ENCODE measurements around the gene F5. TPM values are rescaled to one million over a fixed set of nuclear protein-coding genes. Genes with fewer than 3 reads are reported as not detected.

F5 gene
- not detected for polyA plus RNA-seq (2013, experiment 1 of 2)
- polyA plus RNA-seq (2013, experiment 2 of 2), result not detected

- H3K27me3 ChIP-seq (ENCODE audit: control insufficient read depth in 1 of 2, insufficient read depth in 1 of 2, low read length in 2 of 2), result peaks cover under 1 to 4% of the 10 kb centered on the region in 2 experiments
- peak; percentile 56 for DNase-seq
- H2AFZ ChIP-seq (ENCODE audit: low read depth, low read length), result no peak within 1 kb of the TSS
Measured at GRCh38 chr1:169586395-169587255, at the start of gene F5. Gene F5 (minus strand): TSS chr1:169586481. CDS start chr1:169586386, 95 bp downstream.

GRCh38 chr1:169634877-169635276 lies 48.6 kb upstream of the F5 start:
- H3K27ac ChIP-seq (ENCODE audit: low read length, poor library complexity, severe bottlenecking), result no peak overlapping the region
- no peak for DNase-seq
- H2BK120ac ChIP-seq (ENCODE audit: low read depth, low read length), result no peak overlapping the region
- no peak overlapping the region for H3K9ac ChIP-seq (ENCODE audit: low read length)
- H2BK12ac ChIP-seq (ENCODE audit: low read length in 2 of 2), result no peak overlapping the region
- H3K4ac ChIP-seq (ENCODE audit: low read depth in 1 of 2, low read length in 2 of 2), result no peak overlapping the region
- H3K79me1 ChIP-seq (replicated peaks; ENCODE audit: low read length, poor library complexity, severe bottlenecking), result no peaks in the 10 kb centered on the region
- no peak overlapping the region for H2BK15ac ChIP-seq (ENCODE audit: low read depth, poor library complexity, severe bottlenecking)
- no peak overlapping the region for H3K23ac ChIP-seq (ENCODE audit: low read length in 2 of 2)
- H3K14ac ChIP-seq (ENCODE audit: low read length in 2 of 2), result no peak overlapping the region
- H3K36me3 ChIP-seq (ENCODE audit: control insufficient read depth in 1 of 2, insufficient read depth in 2 of 2, low read depth in 1 of 2, low read length in 2 of 2), result no peaks in the 10 kb centered on the region
- H3K4me3 ChIP-seq (ENCODE audit: insufficient read depth in 1 of 2, low read depth in 1 of 2, low read length in 2 of 2), result no peak overlapping the region
- no peaks in the 10 kb centered on the region for H3K27me3 ChIP-seq (ENCODE audit: control insufficient read depth in 1 of 2, insufficient read depth in 1 of 2, low read length in 2 of 2)
- H3K4me2 ChIP-seq (ENCODE audit: low read length, poor library complexity, severe bottlenecking), result no peak overlapping the region
- WGBS, result no CpG with 5 or more reads among the region's 1 CpG
- peaks cover 39% of the 10 kb centered on the region for H3K9me3 ChIP-seq (ENCODE audit: control insufficient read depth, low read length)
- H3K18ac ChIP-seq (ENCODE audit: low read depth in 1 of 2, low read length in 2 of 2), result no peak overlapping the region
- H2BK5ac ChIP-seq (ENCODE audit: low read depth, low read length, poor library complexity, severe bottlenecking), result no peak overlapping the region
- no peaks in the 10 kb centered on the region for H3K4me1 ChIP-seq (ENCODE audit: control insufficient read depth, insufficient read depth, low read depth, low read length)
- no peak overlapping the region for H2AFZ ChIP-seq (ENCODE audit: low read depth, low read length)
- no peak overlapping the region for H2AK5ac ChIP-seq (ENCODE audit: low read length, severe bottlenecking)
- H4K91ac ChIP-seq (ENCODE audit: low read length), result no peak overlapping the region
- no peak overlapping the region for H4K8ac ChIP-seq (ENCODE audit: low read length)

More at GRCh38 chr1:169586395-169587255, at the start of gene F5:
- H2BK120ac ChIP-seq (ENCODE audit: low read depth, low read length), result no peak within 1 kb of the TSS
- H2BK12ac ChIP-seq (ENCODE audit: low read length in 2 of 2), result no peak within 1 kb of the TSS
- no peak within 1 kb of the TSS for H4K8ac ChIP-seq (ENCODE audit: low read length)
- peaks cover 4% of the 10 kb centered on the region for H3K4me1 ChIP-seq (ENCODE audit: control insufficient read depth, insufficient read depth, low read depth, low read length)
- no peaks in the 10 kb centered on the region for H3K79me1 ChIP-seq (replicated peaks; ENCODE audit: low read length, poor library complexity, severe bottlenecking)
- no peaks in the 10 kb centered on the region for H3K36me3 ChIP-seq (ENCODE audit: control insufficient read depth in 1 of 2, insufficient read depth in 2 of 2, low read depth in 1 of 2, low read length in 2 of 2)
- H3K4me2 ChIP-seq (ENCODE audit: low read length, poor library complexity, severe bottlenecking), result peak within 1 kb of the TSS; percentile 19
- H2BK5ac ChIP-seq (ENCODE audit: low read depth, low read length, poor library complexity, severe bottlenecking), result no peak within 1 kb of the TSS
- H4K91ac ChIP-seq (ENCODE audit: low read length), result no peak within 1 kb of the TSS
- peak within 1 kb of the TSS in 1 of 2 experiments; percentile 78 for H3K14ac ChIP-seq (ENCODE audit: low read length in 2 of 2)
- H3K4me3 ChIP-seq (ENCODE audit: insufficient read depth in 1 of 2, low read depth in 1 of 2, low read length in 2 of 2), result peak within 1 kb of the TSS in 1 of 2 experiments; percentile 67
- H3K4ac ChIP-seq (ENCODE audit: low read depth in 1 of 2, low read length in 2 of 2), result no peak within 1 kb of the TSS
- peak within 1 kb of the TSS in 1 of 2 experiments; percentile 91 for H3K23ac ChIP-seq (ENCODE audit: low read length in 2 of 2)
- H3K9me3 ChIP-seq (ENCODE audit: control insufficient read depth, low read length), result no peaks in the 10 kb centered on the region
- no peak within 1 kb of the TSS for H2AK5ac ChIP-seq (ENCODE audit: low read length, severe bottlenecking)
- no peak within 1 kb of the TSS for H3K27ac ChIP-seq (ENCODE audit: low read length, poor library complexity, severe bottlenecking)
- H3K9ac ChIP-seq (ENCODE audit: low read length), result peak within 1 kb of the TSS; percentile 37
- WGBS, result 44% methylated on average over 15 of the region's 15 CpGs
- no peak within 1 kb of the TSS for H3K18ac ChIP-seq (ENCODE audit: low read depth in 1 of 2, low read length in 2 of 2)
- no peak within 1 kb of the TSS for H2BK15ac ChIP-seq (ENCODE audit: low read depth, poor library complexity, severe bottlenecking)

GRCh38 chr1:169634145-169634544 lies 47.9 kb upstream of the F5 start:
- Histone ChIP-seq H2AFZ (ENCODE audit: low read depth, low read length) (no peak overlapping the region), H2BK120ac (ENCODE audit: low read depth, low read length) (no peak overlapping the region), H3K9me3 (ENCODE audit: control insufficient read depth, low read length) (peaks cover 39% of the 10 kb centered on the region), H2BK5ac (ENCODE audit: low read depth, low read length, poor library complexity, severe bottlenecking) (no peak overlapping the region), H3K36me3 (ENCODE audit: control insufficient read depth in 1 of 2, insufficient read depth in 2 of 2, low read depth in 1 of 2, low read length in 2 of 2) (no peaks in the 10 kb centered on the region), H3K18ac (ENCODE audit: low read depth in 1 of 2, low read length in 2 of 2) (no peak overlapping the region), H2BK15ac (ENCODE audit: low read depth, poor library complexity, severe bottlenecking) (no peak overlapping the region), H3K79me1 (replicated peaks; ENCODE audit: low read length, poor library complexity, severe bottlenecking) (no peaks in the 10 kb centered on the region), H4K91ac (ENCODE audit: low read length) (no peak overlapping the region), H3K4ac (ENCODE audit: low read depth in 1 of 2, low read length in 2 of 2) (no peak overlapping the region), H3K4me3 (ENCODE audit: insufficient read depth in 1 of 2, low read depth in 1 of 2, low read length in 2 of 2) (no peak overlapping the region), H4K8ac (ENCODE audit: low read length) (no peak overlapping the region), H2AK5ac (ENCODE audit: low read length, severe bottlenecking) (no peak overlapping the region), H3K27ac (ENCODE audit: low read length, poor library complexity, severe bottlenecking) (no peak overlapping the region), H2BK12ac (ENCODE audit: low read length in 2 of 2) (no peak overlapping the region), H3K14ac (ENCODE audit: low read length in 2 of 2) (no peak overlapping the region), H3K4me1 (ENCODE audit: control insufficient read depth, insufficient read depth, low read depth, low read length) (no peaks in the 10 kb centered on the region), H3K9ac (ENCODE audit: low read length) (no peak overlapping the region), H3K23ac (ENCODE audit: low read length in 2 of 2) (no peak overlapping the region), H3K4me2 (ENCODE audit: low read length, poor library complexity, severe bottlenecking) (no peak overlapping the region), H3K27me3 (ENCODE audit: control insufficient read depth in 1 of 2, insufficient read depth in 1 of 2, low read length in 2 of 2) (no peaks in the 10 kb centered on the region)
- no peak for DNase-seq
- WGBS, result 79% methylated on average over 1 of the region's 1 CpG

- Histone ChIP-seq H4K8ac (ENCODE audit: low read length) (no peak overlapping the region), H3K18ac (ENCODE audit: low read depth in 1 of 2, low read length in 2 of 2) (no peak overlapping the region), H3K4me1 (ENCODE audit: control insufficient read depth, insufficient read depth, low read depth, low read length) (no peaks in the 10 kb centered on the region), H2BK15ac (ENCODE audit: low read depth, poor library complexity, severe bottlenecking) (no peak overlapping the region), H3K9me3 (ENCODE audit: control insufficient read depth, low read length) (peaks cover 36% of the 10 kb centered on the region), H3K27ac (ENCODE audit: low read length, poor library complexity, severe bottlenecking) (no peak overlapping the region), H3K14ac (ENCODE audit: low read length in 2 of 2) (no peak overlapping the region), H3K36me3 (ENCODE audit: control insufficient read depth in 1 of 2, insufficient read depth in 2 of 2, low read depth in 1 of 2, low read length in 2 of 2) (no peaks in the 10 kb centered on the region), H2AK5ac (ENCODE audit: low read length, severe bottlenecking) (no peak overlapping the region), H3K4me2 (ENCODE audit: low read length, poor library complexity, severe bottlenecking) (no peak overlapping the region), H3K4ac (ENCODE audit: low read depth in 1 of 2, low read length in 2 of 2) (no peak overlapping the region), H3K23ac (ENCODE audit: low read length in 2 of 2) (no peak overlapping the region), H2BK120ac (ENCODE audit: low read depth, low read length) (no peak overlapping the region), H3K9ac (ENCODE audit: low read length) (no peak overlapping the region), H4K91ac (ENCODE audit: low read length) (no peak overlapping the region), H2AFZ (ENCODE audit: low read depth, low read length) (no peak overlapping the region), H3K4me3 (ENCODE audit: insufficient read depth in 1 of 2, low read depth in 1 of 2, low read length in 2 of 2) (no peak overlapping the region), H3K27me3 (ENCODE audit: control insufficient read depth in 1 of 2, insufficient read depth in 1 of 2, low read length in 2 of 2) (no peaks in the 10 kb centered on the region), H3K79me1 (replicated peaks; ENCODE audit: low read length, poor library complexity, severe bottlenecking) (no peaks in the 10 kb centered on the region), H2BK5ac (ENCODE audit: low read depth, low read length, poor library complexity, severe bottlenecking) (no peak overlapping the region), H2BK12ac (ENCODE audit: low read length in 2 of 2) (no peak overlapping the region)
- DNase-seq, result no peak
- 90% methylated on average over 3 of the region's 3 CpGs for WGBS
Measured at GRCh38 chr1:169631249-169631648, 45.0 kb upstream of the F5 start.
